Activated CD4-positive, alpha-beta T cell treated with anti-CD3 and anti-CD28 coated beads, Interleukin-2, amount 50 U/mL, for 24 hours (primary cell): ENCODE data around the gene PJVK.
"Not testable (repeated sequence)": the region's sequence is repeated elsewhere in the genome, so short reads cannot be mapped to it uniquely, and the experiment has no call there.

Experiments
- DNase-seq, 2 donors: peaks; one replicate each; pipeline ENCODE4 v3.0.0-alpha.2; 2020; ENCODE audit warnings: low read depth in 1 of 2, low spot score in 1 of 2

PJVK gene

GRCh38 chr2:178450774-178451525 lies at the start of gene PJVK, which contains the start of gene PRKRA:
TSS of gene PJVK (plus strand) at chr2:178451378. CDS start at chr2:178453410, 2,032 bp downstream.
TSS of gene PRKRA (minus strand) at chr2:178451175. CDS start at chr2:178451030, 145 bp downstream.
- DNase-seq, result peak; percentile 91 to 93

GRCh38 chr2:178401994-178402437 lies 49.2 kb upstream of the PJVK start:
- no peak for DNase-seq

GRCh38 chr2:178403671-178404306 lies 47.4 kb upstream of the PJVK start:
- DNase-seq, result no peak

- DNase-seq, result no peak
These were observed 46.8 kb upstream of the PJVK start for GRCh38 chr2:178404368-178404767.

GRCh38 chr2:178409261-178409660 lies 41.9 kb upstream of the PJVK start:
- DNase-seq, result no peak

GRCh38 chr2:178412047-178412446 lies 39.1 kb upstream of the PJVK start:
- DNase-seq, result no peak

- DNase-seq, result not testable (repeated sequence)
These were observed 38.7 kb upstream of the PJVK start for GRCh38 chr2:178412453-178412852.

GRCh38 chr2:178413472-178414265 lies 37.5 kb upstream of the PJVK start:
- DNase-seq, result peak; percentile 50 to 57

GRCh38 chr2:178414266-178415247 lies 36.6 kb upstream of the PJVK start:
- DNase-seq, result peak; percentile 47 to 68

GRCh38 chr2:178415979-178416378 lies 35.2 kb upstream of the PJVK start:
- DNase-seq, result no peak

GRCh38 chr2:178417916-178418315 lies 33.3 kb upstream of the PJVK start:
- no peak for DNase-seq

- DNase-seq, result no peak
These were observed 32.8 kb upstream of the PJVK start for GRCh38 chr2:178418426-178418825.

- no peak for DNase-seq
These were observed 32.1 kb upstream of the PJVK start for GRCh38 chr2:178419123-178419522.

GRCh38 chr2:178420463-178420999 lies 30.6 kb upstream of the PJVK start:
- no peak for DNase-seq

- DNase-seq, result no peak
These were observed 29.1 kb upstream of the PJVK start for GRCh38 chr2:178422097-178422496.

- DNase-seq, result not testable (repeated sequence)
These were observed 27.4 kb upstream of the PJVK start for GRCh38 chr2:178423746-178424145.

GRCh38 chr2:178425255-178425827 lies 25.8 kb upstream of the PJVK start:
- no peak for DNase-seq

- no peak for DNase-seq
These were observed 24.8 kb upstream of the PJVK start for GRCh38 chr2:178426388-178426787.

GRCh38 chr2:178427458-178427857 lies 23.7 kb upstream of the PJVK start:
- DNase-seq, result no peak

GRCh38 chr2:178428396-178428806 lies 22.8 kb upstream of the PJVK start:
- DNase-seq, result no peak
